Mammary epithelial cell (primary cell): ENCODE data around the gene CBFA2T3.

Experiments used
- CTCF ChIP-seq, 2 donors: IDR thresholded peaks in 1 of 2; conservative IDR thresholded peaks in 1 of 2; 2 replicates each; pipeline ENCODE4 v1.5.1; 2011 to 2012; ENCODE audit warnings: inconsistent platforms in 2 of 2, low read length in 2 of 2, mild to moderate bottlenecking in 2 of 2, control low read depth in 1 of 2, low read depth in 1 of 2; ENCODE audit not compliant: insufficient read depth in 1 of 2; ENCODE audit errors: extremely low read depth in 1 of 2
- EZH2 ChIP-seq: IDR thresholded peaks from 2 replicates; pipeline ENCODE4 v1.6.1; 2012; ENCODE audit warnings: low read length, inconsistent platforms, borderline replicate concordance

DNA sequence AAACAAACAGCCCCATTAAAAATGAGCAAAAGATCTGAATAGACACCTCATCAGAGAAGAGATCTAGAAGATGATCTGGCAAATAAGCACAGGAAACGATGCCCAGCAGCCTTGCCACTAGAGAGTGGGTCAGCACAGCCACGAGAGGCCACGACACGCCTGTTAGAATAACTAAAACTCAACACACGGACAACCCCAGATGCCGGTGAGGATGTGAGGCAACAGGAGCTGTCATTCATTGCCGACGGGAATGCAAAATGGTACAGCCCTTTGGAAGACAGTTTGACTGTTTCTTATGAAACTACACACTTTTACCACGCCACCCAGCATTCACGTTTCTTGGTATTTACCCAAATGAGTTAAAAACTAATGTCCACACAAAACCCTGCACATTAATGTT is 31.5 kb downstream of the CBFA2T3 start:
- TF ChIP-seq EZH2, result no peak
- no peak for TF ChIP-seq CTCF (conservative IDR thresholded peaks at IDR 0.05 in 1 of 2, IDR thresholded peaks at IDR 0.05 in 1 of 2; ENCODE audit: extremely low read depth in 1 of 2, insufficient read depth in 1 of 2, low read depth in 1 of 2, low read length in 2 of 2)
